ENCODE results near the gene SCN5A.

SCN5A gene

DNA sequence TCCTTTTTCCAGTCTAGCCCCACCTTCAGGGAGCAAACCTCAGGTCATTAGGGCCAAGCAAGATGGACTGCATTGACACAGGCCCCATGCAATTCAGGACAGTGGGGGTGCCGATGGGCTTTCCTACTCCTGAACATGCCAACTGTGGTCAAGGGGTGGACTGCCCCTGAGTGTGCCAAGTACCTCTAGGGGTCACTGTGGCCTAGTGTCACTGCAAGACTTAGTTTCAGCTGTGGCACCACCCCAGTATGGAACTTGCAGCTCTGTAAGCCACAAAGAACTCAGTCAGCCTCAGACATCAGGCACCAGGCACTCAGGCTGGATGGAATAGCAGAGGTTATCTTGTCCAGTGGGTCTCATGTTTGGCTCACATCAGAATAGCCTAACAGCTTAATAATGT lies 121.0 kb downstream of the SCN5A start:
- no peaks in the 10 kb centered on the region for H3K36me3 ChIP-seq (ENCODE audit: insufficient read depth, low read length)
- no peak overlapping the region for H3K4me3 ChIP-seq
- TF ChIP-seq EZH2 (IDR thresholded peaks at IDR 0.05) (no peak), FOXP2 (optimal IDR thresholded peaks at IDR 0.05; ENCODE audit: control extremely low read depth, extremely low read length, insufficient read depth) (no peak), POLR2AphosphoS5 (IDR thresholded peaks at IDR 0.05; ENCODE audit: borderline replicate concordance, low read depth, low read length) (no peak)
- H3K27ac ChIP-seq = no peak overlapping the region
- no peak for DNase-seq (ENCODE audit: low read depth, low spot score)
- no peaks in the 10 kb centered on the region for H3K9me3 ChIP-seq (ENCODE audit: low read depth, low read length)
- H3K9ac ChIP-seq (ENCODE audit: insufficient read length) = no peak overlapping the region

DNA sequence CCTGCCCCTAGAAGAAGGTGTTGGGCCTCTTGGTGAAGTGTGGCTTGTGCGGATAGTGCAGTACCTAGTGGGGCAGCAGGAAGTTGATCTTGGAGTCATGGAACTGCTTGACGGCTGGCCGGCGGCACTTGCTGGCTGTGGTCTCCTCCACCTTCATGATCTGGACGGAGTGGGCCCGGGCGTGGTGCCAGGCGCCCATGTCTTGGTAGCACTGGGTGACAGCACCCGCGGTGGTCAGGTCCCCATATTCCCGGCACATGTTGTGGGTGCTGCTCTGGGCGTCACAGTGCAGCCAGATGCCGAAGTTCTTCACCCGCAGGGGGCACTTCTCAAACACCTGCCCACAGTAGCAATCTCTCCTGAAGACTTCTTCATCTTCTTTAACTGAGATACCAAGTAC lies 122.7 kb downstream of the SCN5A start:
- TF ChIP-seq FOXP2 (optimal IDR thresholded peaks at IDR 0.05; ENCODE audit: control extremely low read depth, extremely low read length, insufficient read depth) = no peak
- TF ChIP-seq POLR2AphosphoS5 (IDR thresholded peaks at IDR 0.05; ENCODE audit: borderline replicate concordance, low read depth, low read length) = no peak
- no peak for TF ChIP-seq EZH2 (IDR thresholded peaks at IDR 0.05)
- Histone ChIP-seq H3K36me3 (ENCODE audit: insufficient read depth, low read length) (no peaks in the 10 kb centered on the region), H3K9me3 (ENCODE audit: low read depth, low read length) (no peaks in the 10 kb centered on the region)

DNA sequence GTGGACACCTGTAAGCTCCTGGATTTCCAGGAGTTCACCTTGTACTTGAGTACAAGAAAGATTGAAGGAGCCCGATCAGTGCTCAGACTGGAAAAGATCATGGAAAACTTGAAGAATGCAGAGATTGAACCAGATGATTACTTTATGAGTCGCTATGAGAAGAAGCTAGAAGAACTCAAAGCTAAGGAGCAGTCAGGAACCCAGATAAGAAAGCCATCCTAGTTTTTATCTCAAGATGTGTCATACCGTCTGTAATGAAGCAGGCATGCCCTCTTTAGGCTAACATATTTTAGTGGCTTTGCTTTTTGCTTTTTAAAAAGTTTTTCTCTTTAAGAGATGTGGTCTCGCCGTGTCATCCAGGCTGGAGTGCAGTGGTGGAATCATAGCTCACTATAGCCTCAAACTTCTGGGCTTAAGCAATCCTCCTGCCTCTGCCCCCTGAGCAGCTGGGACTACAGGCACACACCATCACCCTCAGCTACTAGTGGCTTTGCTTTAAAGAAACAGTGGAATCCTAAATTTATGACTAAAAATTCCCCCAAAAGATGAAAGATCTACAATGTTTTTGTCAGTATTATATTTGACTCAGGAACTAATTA lies 125.2 kb downstream of the SCN5A start:
- H3K27ac ChIP-seq = no peak overlapping the region
- no peaks in the 10 kb centered on the region for H3K36me3 ChIP-seq (ENCODE audit: insufficient read depth, low read length)
- H3K4me3 ChIP-seq = no peak overlapping the region
- no peak overlapping the region for H3K9ac ChIP-seq (ENCODE audit: insufficient read length)
- no peak for TF ChIP-seq POLR2AphosphoS5 (IDR thresholded peaks at IDR 0.05; ENCODE audit: borderline replicate concordance, low read depth, low read length)
- no peak for TF ChIP-seq FOXP2 (optimal IDR thresholded peaks at IDR 0.05; ENCODE audit: control extremely low read depth, extremely low read length, insufficient read depth)
- no peak for TF ChIP-seq EZH2 (IDR thresholded peaks at IDR 0.05)
- no peaks in the 10 kb centered on the region for H3K9me3 ChIP-seq (ENCODE audit: low read depth, low read length)
- no peak for DNase-seq (ENCODE audit: low read depth, low spot score)

More for the DNA sequence above, 122.7 kb downstream of the SCN5A start:
- Histone ChIP-seq H3K27ac (no peak overlapping the region), H3K9ac (ENCODE audit: insufficient read length) (no peak overlapping the region), H3K4me3 (no peak overlapping the region)
- DNase-seq (ENCODE audit: low read depth, low spot score) = no peak

DNA sequence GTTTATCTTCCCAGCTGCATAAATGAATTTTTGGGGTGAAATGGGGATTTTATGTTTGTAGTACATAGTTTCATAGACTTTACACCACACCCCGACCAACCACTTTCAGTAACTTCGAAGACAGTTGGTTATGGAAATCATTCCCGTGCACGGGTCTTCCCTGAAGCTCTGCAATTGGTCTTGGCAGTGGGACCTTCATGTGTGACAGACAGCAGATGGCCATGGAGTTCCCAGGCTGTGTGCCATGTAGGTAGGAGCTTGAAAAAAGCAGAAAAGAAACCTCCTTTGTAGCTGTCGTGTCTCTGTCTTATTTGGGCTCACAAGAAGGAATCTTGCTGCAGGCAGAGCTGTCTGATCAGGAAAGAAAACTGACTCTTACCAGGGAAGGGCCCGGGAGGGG lies 127.5 kb downstream of the SCN5A start:
- Histone ChIP-seq H3K9ac (ENCODE audit: insufficient read length) (no peak overlapping the region), H3K4me3 (no peak overlapping the region), H3K36me3 (ENCODE audit: insufficient read depth, low read length) (no peaks in the 10 kb centered on the region), H3K27ac (no peak overlapping the region), H3K9me3 (ENCODE audit: low read depth, low read length) (no peaks in the 10 kb centered on the region)
- no peak for DNase-seq (ENCODE audit: low read depth, low spot score)
- TF ChIP-seq FOXP2 (optimal IDR thresholded peaks at IDR 0.05; ENCODE audit: control extremely low read depth, extremely low read length, insufficient read depth) (no peak), EZH2 (IDR thresholded peaks at IDR 0.05) (no peak), POLR2AphosphoS5 (IDR thresholded peaks at IDR 0.05; ENCODE audit: borderline replicate concordance, low read depth, low read length) (no peak)

DNA sequence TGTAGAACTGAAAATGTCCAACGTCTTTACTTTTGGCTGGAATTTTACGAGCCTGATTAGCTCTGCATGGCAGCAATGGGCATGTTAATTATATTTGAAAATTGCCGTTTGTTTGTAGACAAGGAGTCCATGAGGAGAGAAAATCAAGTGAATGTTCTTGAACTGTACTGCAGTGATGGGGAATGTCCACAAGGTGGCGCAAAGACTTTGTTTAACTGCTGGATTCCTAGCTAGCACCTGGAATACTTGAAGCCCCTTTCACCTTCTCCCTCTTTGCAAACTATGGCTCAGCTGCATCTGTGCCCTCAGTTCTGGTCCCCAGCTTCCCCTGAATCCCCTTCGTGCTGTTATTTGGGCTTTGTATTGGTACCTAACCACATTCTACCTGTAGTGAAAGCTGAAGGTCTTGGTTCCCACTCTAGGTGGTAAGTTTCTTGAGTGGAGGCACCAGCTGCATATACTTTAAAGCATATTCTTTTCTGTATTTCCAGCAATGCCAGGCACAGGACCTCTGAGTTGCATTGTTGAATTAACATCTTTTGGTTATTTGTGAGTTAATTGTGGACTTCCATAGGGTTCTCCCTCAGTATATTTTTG lies 128.0 kb downstream of the SCN5A start:
- H3K9ac ChIP-seq (ENCODE audit: insufficient read length) = no peak overlapping the region
- H3K9me3 ChIP-seq (ENCODE audit: low read depth, low read length) = no peaks in the 10 kb centered on the region
- H3K27ac ChIP-seq = no peak overlapping the region
- no peak for TF ChIP-seq FOXP2 (optimal IDR thresholded peaks at IDR 0.05; ENCODE audit: control extremely low read depth, extremely low read length, insufficient read depth)
- no peak for TF ChIP-seq POLR2AphosphoS5 (IDR thresholded peaks at IDR 0.05; ENCODE audit: borderline replicate concordance, low read depth, low read length)
- TF ChIP-seq EZH2 (IDR thresholded peaks at IDR 0.05) = no peak
- no peaks in the 10 kb centered on the region for H3K36me3 ChIP-seq (ENCODE audit: insufficient read depth, low read length)
- H3K4me3 ChIP-seq = no peak overlapping the region
- peak; percentile 14 for DNase-seq (ENCODE audit: low read depth, low spot score)

DNA sequence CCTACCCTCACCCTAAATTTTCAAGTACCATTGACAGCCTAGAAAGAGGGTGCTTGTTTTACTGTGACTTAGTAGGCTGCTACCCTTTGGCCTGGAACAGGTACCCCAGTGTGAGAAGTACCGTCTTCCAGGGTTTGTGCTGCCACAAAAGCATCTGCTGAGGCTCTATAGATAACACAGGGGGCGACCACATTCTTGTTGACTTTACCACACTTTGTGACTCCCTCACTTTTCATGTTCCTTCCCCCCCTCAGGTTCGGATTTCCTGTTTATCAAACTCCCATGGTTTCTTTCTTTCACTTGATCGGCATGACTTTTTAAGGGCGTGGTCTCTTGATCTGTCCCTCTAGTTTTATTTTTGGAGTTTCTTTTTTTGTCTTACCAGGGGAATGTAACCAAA lies 129.8 kb downstream of the SCN5A start:
- Histone ChIP-seq H3K9me3 (ENCODE audit: low read depth, low read length) (no peaks in the 10 kb centered on the region), H3K27ac (no peak overlapping the region), H3K4me3 (no peak overlapping the region), H3K9ac (ENCODE audit: insufficient read length) (no peak overlapping the region), H3K36me3 (ENCODE audit: insufficient read depth, low read length) (no peaks in the 10 kb centered on the region)
- DNase-seq (ENCODE audit: low read depth, low spot score) = no peak
- TF ChIP-seq FOXP2 (optimal IDR thresholded peaks at IDR 0.05; ENCODE audit: control extremely low read depth, extremely low read length, insufficient read depth) (no peak), POLR2AphosphoS5 (IDR thresholded peaks at IDR 0.05; ENCODE audit: borderline replicate concordance, low read depth, low read length) (no peak), EZH2 (IDR thresholded peaks at IDR 0.05) (no peak)

DNA sequence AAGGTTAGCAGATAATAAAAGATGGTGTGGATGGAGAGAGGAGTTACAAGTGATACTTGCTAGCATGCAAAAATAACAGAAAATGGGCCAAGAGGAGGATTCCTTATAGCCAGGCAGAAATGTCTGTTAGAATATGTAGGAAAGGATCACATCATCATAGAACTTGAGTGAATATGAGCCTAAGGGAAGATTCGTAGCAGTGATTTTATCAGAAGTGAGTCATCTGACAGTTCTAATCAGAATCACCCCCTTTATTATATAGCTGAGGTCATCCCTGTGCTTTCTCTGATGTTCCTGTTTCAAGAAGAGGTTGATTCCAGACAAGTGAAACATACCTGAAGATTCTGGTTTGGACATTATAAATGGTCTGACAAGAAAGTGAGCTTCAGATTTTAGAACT lies 130.5 kb downstream of the SCN5A start:
- H3K27ac ChIP-seq = no peak overlapping the region
- no peaks in the 10 kb centered on the region for H3K9me3 ChIP-seq (ENCODE audit: low read depth, low read length)
- DNase-seq (ENCODE audit: low read depth, low spot score) = no peak
- H3K4me3 ChIP-seq = no peak overlapping the region
- H3K9ac ChIP-seq (ENCODE audit: insufficient read length) = no peak overlapping the region
- no peaks in the 10 kb centered on the region for H3K36me3 ChIP-seq (ENCODE audit: insufficient read depth, low read length)
- TF ChIP-seq POLR2AphosphoS5 (IDR thresholded peaks at IDR 0.05; ENCODE audit: borderline replicate concordance, low read depth, low read length) (no peak), EZH2 (IDR thresholded peaks at IDR 0.05) (no peak), FOXP2 (optimal IDR thresholded peaks at IDR 0.05; ENCODE audit: control extremely low read depth, extremely low read length, insufficient read depth) (no peak)

DNA sequence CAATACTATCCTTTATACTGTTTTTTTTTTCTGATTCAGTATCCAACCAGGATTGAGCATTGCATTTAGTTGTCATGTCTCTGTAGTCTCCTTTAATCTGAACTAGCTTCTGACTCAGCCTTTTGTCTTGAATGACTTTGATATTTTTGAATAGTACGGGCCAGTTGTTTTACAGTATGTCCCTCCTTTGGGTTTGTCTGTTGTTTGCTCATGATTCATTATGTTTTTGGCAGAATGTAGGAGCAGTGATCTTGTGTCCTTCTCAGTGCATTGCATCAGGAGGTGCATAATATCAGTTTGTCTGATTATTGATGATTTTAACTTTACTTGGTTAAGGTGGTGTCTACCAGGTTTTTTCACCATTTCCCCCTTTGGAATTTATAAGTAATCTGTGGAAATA lies 132.8 kb downstream of the SCN5A start:
- H3K9ac ChIP-seq (ENCODE audit: insufficient read length) = no peak overlapping the region
- no peak for DNase-seq (ENCODE audit: low read depth, low spot score)
- no peaks in the 10 kb centered on the region for H3K9me3 ChIP-seq (ENCODE audit: low read depth, low read length)
- H3K27ac ChIP-seq = no peak overlapping the region
- TF ChIP-seq POLR2AphosphoS5 (IDR thresholded peaks at IDR 0.05; ENCODE audit: borderline replicate concordance, low read depth, low read length) (no peak), EZH2 (IDR thresholded peaks at IDR 0.05) (no peak), FOXP2 (optimal IDR thresholded peaks at IDR 0.05; ENCODE audit: control extremely low read depth, extremely low read length, insufficient read depth) (no peak)
- no peak overlapping the region for H3K4me3 ChIP-seq
- H3K36me3 ChIP-seq (ENCODE audit: insufficient read depth, low read length) = no peaks in the 10 kb centered on the region

DNA sequence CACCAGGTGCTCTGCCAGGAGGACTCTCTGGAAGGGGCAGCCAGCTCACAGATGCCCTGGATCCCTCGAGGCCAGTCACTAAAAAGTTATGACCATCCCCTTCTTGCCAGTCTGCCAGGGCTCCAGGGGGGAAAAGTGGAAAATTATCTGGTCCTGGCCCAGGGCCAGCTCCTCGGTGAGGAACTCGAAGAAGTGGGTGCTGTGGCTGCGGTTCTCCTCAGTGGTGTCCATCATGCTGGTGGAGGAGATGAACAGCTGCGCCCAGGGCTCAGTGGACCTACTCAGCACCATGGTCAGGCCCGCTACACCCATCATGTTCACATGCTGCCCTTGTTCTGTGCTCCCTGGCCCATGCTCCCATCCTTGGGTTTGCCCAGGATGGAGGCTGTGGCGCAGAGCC lies 134.1 kb downstream of the SCN5A start:
- DNase-seq (ENCODE audit: low read depth, low spot score) = no peak
- TF ChIP-seq FOXP2 (optimal IDR thresholded peaks at IDR 0.05; ENCODE audit: control extremely low read depth, extremely low read length, insufficient read depth) (no peak), POLR2AphosphoS5 (IDR thresholded peaks at IDR 0.05; ENCODE audit: borderline replicate concordance, low read depth, low read length) (no peak)
- no peaks in the 10 kb centered on the region for H3K9me3 ChIP-seq (ENCODE audit: low read depth, low read length)
- H3K9ac ChIP-seq (ENCODE audit: insufficient read length) = no peak overlapping the region
- H3K27ac ChIP-seq = no peak overlapping the region
- H3K36me3 ChIP-seq (ENCODE audit: insufficient read depth, low read length) = no peaks in the 10 kb centered on the region
- no peak overlapping the region for H3K4me3 ChIP-seq
